Measurements from ENCODE around the gene ERC2.

Gene ERC2

DNA sequence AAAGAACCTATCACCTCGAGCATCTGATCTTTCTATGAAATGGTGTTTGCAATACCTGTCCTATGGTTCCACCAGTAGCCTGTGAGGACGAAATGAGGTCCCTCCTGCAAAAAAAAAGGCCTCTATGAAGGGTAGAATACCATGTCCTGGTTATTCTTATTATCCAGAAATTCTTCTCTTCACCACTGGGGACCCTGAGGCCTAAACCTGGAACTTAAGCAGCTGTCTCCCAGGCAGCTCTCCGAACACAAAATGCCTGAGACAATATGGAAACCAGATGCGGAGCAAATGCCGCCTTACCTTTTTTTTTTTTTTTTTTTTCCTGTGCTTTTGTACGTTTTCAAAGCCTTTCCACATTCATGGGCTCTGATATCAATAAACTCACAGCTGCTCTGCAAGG is 919.1 kb downstream of the ERC2 start:
- no peak overlapping the region for H3K27ac Mint-ChIP-seq
- no peaks in the 10 kb centered on the region for H3K9me3 Mint-ChIP-seq
- peaks cover 14% of the 10 kb centered on the region for H3K27me3 Mint-ChIP-seq
- H3K36me3 Mint-ChIP-seq (ENCODE audit: low read depth) = no peaks in the 10 kb centered on the region
- no peaks in the 10 kb centered on the region for H3K4me1 Mint-ChIP-seq (ENCODE audit: low read depth)
- no peak overlapping the region for H3K4me3 Mint-ChIP-seq
- intact Hi-C loops (cut with micrococcal nuclease) = no loop called here

DNA sequence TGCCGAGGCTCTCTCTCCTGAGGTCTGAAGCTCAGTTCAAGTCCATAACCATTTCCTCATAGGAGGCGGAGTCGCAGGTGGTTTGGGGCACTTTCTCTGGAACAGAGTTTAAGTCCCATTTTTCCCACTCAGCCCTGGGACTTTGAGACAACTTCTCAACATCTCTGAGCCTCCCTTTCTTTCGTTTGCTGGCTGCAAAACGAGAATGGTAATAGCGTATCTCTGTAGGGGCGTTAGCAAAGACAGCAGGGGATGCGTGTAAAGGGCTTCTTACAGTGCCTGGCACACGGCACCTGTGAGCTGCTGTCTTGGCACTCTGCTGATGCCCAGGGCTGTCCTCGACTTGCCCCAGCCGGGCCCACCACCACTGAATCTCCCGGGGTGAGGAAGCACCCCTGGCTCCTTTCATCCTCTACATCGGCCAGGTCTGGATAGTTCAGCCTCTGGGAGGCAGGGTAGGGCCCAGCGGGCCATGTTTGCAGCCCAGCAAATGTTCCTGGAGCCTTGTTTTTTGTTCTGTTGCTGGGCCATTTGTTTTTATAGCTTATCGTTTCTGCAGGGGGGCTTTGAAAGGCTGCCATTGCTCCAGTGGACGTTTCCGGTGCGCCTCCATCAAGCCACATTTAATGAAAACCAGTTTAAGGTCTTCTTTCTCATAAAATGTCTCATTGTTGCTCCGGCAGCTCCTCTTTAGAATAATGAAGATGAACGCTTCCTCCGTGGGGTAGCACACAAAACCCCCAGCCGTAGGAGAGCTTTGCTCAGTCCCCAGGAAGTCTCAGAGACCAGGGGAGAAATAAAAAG is 921.2 kb downstream of the ERC2 start:
- Mint-ChIP-seq H3K27me3 (peaks cover 24% of the 10 kb centered on the region), H3K4me1 (ENCODE audit: low read depth) (no peaks in the 10 kb centered on the region), H3K9me3 (no peaks in the 10 kb centered on the region), H3K27ac (no peak overlapping the region), H3K36me3 (ENCODE audit: low read depth) (no peaks in the 10 kb centered on the region), H3K4me3 (no peak overlapping the region)
- intact Hi-C loops (cut with micrococcal nuclease) = no loop called here

DNA sequence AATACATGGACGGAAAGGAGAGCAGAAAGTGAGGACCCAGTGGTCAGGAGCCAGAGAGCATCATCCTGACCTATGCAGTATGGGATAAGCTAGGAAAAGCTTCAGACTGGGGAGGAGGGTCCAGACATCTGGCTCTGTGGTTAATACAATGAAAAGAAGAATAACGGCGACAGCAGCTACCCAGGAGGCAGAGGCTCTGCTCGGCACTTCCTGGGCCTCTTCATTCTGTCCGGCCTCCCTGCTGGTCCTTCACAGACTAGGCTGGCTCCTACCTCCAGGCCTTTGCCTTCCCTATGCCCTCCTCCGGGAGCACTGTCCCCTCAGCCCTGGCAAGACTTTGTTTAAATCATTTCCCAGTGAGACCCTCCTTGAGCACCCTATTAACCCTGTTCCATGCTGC is 922.3 kb downstream of the ERC2 start:
- Mint-ChIP-seq H3K4me1 (ENCODE audit: low read depth) (no peaks in the 10 kb centered on the region), H3K9me3 (no peaks in the 10 kb centered on the region), H3K36me3 (ENCODE audit: low read depth) (no peaks in the 10 kb centered on the region), H3K27ac (no peak overlapping the region), H3K4me3 (no peak overlapping the region), H3K27me3 (peaks cover 23% of the 10 kb centered on the region)
- intact Hi-C loops (cut with micrococcal nuclease) = no loop called here

DNA sequence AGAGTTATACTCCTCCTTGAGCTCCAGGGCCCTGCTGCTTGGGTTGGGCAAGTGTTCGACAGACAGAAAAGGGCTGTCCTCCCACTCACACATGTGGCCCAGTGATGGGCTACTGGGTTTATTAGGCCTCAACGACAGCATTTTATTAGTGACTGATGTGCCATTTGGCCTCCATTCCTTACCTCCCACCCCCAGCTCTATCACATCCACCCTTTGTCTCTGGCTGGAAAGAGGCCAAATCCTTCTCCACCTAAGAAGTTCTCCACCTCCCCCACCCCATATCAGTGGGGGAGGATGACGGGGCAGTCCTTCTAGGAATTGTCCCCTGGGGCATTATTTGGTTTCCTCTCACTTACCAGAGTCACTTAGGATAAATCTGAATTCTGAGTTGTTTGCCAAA is 924.0 kb downstream of the ERC2 start:
- Mint-ChIP-seq H3K4me1 (ENCODE audit: low read depth) (no peaks in the 10 kb centered on the region), H3K4me3 (no peak overlapping the region), H3K27ac (no peak overlapping the region), H3K9me3 (no peaks in the 10 kb centered on the region), H3K36me3 (ENCODE audit: low read depth) (no peaks in the 10 kb centered on the region), H3K27me3 (peaks cover 31% of the 10 kb centered on the region)
- intact Hi-C loops (cut with micrococcal nuclease) = no loop called here

DNA sequence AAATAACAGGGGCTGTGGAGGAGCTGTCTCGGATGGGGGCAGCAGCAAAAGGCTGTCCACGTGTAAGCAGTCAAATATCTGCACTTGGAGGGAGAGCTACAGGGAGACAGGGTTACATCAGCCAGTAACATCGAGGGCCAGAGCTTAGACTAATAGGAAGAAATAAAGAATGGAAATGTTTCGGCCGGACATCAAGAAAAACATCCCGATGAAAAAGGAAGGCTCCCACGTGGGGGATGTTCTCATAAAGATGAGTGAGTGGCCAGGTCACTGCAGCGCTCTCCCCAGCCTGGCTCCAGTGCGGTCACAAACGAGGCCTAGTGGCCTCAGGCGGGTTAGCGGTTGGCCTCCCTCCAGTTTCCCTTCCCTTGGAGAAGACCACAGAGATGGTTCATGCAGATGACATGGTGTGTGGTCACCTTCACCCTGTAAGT is 925.1 kb downstream of the ERC2 start:
- Mint-ChIP-seq H3K27me3 (peaks cover 32% of the 10 kb centered on the region), H3K4me3 (no peak overlapping the region), H3K27ac (no peak overlapping the region), H3K36me3 (ENCODE audit: low read depth) (no peaks in the 10 kb centered on the region), H3K9me3 (no peaks in the 10 kb centered on the region), H3K4me1 (ENCODE audit: low read depth) (no peaks in the 10 kb centered on the region)
- intact Hi-C loops (cut with micrococcal nuclease) = no loop called here

DNA sequence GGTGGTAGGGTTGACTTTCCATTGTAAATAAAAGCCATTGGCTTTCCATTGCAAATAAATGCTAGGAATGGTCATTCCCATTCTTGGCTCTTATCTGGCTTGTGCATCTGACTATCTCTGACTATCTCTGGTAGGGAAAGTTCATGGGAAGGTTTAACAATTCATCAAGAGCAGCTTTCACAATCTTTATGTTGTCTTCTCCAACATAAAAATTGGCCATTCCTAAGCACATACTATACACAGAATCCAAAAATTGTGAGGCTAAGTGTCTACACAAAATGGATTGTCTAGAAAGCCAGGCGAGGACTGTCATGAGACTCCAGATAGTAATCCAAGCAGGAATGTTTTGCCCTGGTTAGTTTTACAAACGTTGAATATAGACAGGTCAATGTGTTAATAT is 926.8 kb downstream of the ERC2 start:
- Mint-ChIP-seq H3K36me3 (ENCODE audit: low read depth) (no peaks in the 10 kb centered on the region), H3K27ac (no peak overlapping the region), H3K4me1 (ENCODE audit: low read depth) (no peaks in the 10 kb centered on the region), H3K4me3 (no peak overlapping the region), H3K27me3 (peaks cover 36% of the 10 kb centered on the region), H3K9me3 (no peaks in the 10 kb centered on the region)
- intact Hi-C loops (cut with micrococcal nuclease) = no loop called here

DNA sequence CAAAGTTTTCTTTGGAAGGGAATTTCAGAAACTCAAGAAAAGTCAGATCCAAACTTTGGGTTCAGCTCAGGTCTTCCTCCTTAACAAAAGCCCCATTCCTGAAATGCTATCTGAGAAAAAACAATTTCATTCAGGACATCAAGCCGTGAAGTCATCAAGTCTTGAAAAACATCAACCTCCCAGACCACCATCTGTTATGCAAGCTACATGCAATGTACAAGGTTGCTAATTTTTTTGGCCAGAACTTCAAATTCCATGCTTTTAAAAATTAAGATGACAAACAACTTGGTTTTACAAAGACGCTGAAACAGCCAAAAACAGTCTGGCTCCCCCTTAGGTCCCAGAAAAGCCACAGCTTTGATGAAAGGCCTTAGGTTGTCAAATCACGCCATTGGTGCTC is 927.3 kb downstream of the ERC2 start:
- Mint-ChIP-seq H3K36me3 (ENCODE audit: low read depth) (no peaks in the 10 kb centered on the region), H3K9me3 (no peaks in the 10 kb centered on the region), H3K27me3 (peaks cover 37% of the 10 kb centered on the region), H3K4me1 (ENCODE audit: low read depth) (no peaks in the 10 kb centered on the region), H3K27ac (no peak overlapping the region), H3K4me3 (no peak overlapping the region)
- intact Hi-C loops (cut with micrococcal nuclease) = no loop called here

DNA sequence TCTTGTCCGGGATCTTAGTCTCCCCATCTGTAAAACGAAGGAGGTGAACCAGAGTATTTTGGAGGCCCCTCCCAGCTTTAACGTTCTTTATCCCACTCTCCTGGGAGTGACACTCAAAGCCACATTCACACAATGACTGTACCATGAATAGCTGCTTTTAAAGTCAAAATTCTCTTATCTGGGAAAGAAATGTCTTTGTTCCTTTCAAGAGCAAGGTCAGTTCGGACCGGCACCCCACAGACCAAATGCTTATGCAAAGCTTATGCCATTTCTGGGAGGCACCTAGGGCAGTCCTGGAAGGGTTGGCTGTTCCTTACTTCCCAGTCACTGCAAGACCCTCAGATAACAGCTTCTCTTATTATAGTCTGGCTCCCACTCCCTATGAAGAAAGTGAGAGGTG is 927.7 kb downstream of the ERC2 start:
- intact Hi-C loops (cut with micrococcal nuclease) = no loop called here
- H3K36me3 Mint-ChIP-seq (ENCODE audit: low read depth) = no peaks in the 10 kb centered on the region

DNA sequence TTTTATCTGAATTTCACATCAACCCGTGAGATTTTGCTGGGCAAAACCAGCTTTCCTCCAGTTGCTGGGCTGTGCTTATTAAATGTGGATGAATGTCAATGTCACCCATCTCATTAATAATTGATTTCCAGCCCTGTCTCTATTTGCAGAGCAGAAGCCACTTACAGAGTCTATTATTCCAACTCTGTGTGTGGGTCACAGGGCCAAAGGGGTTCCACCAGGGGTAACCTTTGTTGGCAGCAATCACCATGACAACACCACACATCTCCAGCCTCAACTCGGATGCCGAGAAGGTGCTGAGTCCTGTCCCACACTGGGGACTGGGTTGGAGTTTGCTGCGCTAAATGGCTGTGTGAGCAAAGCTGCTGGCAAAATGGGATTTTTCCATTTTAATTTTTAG is 930.1 kb downstream of the ERC2 start:
- intact Hi-C loops (cut with micrococcal nuclease) = no loop called here
- H3K4me1 Mint-ChIP-seq (ENCODE audit: low read depth) = no peaks in the 10 kb centered on the region
- H3K4me3 Mint-ChIP-seq = no peak overlapping the region
- no peaks in the 10 kb centered on the region for H3K9me3 Mint-ChIP-seq
- peaks cover 28% of the 10 kb centered on the region for H3K27me3 Mint-ChIP-seq
- H3K36me3 Mint-ChIP-seq (ENCODE audit: low read depth) = no peaks in the 10 kb centered on the region
- H3K27ac Mint-ChIP-seq = no peak overlapping the region

More for the DNA sequence above, 927.7 kb downstream of the ERC2 start:
- Mint-ChIP-seq H3K4me1 (ENCODE audit: low read depth) (no peaks in the 10 kb centered on the region), H3K27ac (no peak overlapping the region), H3K27me3 (peaks cover 36% of the 10 kb centered on the region), H3K4me3 (no peak overlapping the region), H3K9me3 (no peaks in the 10 kb centered on the region)

DNA sequence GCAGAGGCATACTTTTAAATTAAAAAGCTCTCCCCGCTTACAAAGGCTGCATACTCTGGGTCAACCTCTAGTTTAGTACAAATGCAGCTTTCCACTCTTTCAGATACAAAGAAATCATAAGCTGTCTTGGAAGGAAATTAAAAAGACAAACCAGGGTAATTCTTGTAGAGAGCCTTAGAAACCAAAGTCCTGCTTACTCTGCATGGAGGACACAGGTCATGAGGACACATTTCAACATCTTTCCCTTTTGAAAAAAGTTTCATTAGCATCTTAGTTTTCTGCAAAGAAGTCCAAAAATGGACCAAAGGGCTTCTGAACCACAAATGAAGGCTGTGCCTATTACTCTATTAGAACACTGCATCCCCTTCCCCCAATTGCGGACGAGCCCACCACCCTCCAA is 930.7 kb downstream of the ERC2 start:
- Mint-ChIP-seq H3K4me3 (no peak overlapping the region), H3K4me1 (ENCODE audit: low read depth) (no peaks in the 10 kb centered on the region), H3K27ac (no peak overlapping the region), H3K9me3 (no peaks in the 10 kb centered on the region), H3K36me3 (ENCODE audit: low read depth) (no peaks in the 10 kb centered on the region), H3K27me3 (peaks cover 23% of the 10 kb centered on the region)
- intact Hi-C loops (cut with micrococcal nuclease) = no loop called here

DNA sequence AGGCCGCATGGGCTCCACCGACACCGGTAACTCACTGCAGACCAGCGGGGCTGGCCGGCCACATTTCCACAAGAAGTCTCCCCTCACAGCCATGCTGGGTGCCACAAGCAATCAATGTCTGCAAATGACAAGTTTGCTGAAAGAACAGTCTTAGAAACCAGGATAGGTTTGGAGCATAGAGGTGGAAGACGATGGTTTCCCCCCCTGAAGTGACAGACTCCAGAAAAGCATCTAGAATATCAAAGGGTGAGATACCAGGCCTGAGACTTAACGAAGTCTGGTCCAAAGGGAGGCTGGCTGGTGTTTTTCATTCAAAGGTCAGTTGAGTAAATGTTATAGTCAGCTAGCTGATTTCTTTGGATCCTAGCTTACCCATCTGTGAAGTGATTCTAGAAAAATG is 931.1 kb downstream of the ERC2 start:
- Mint-ChIP-seq H3K9me3 (no peaks in the 10 kb centered on the region), H3K27ac (no peak overlapping the region), H3K27me3 (peaks cover 19% of the 10 kb centered on the region), H3K4me1 (ENCODE audit: low read depth) (no peaks in the 10 kb centered on the region), H3K4me3 (no peak overlapping the region), H3K36me3 (ENCODE audit: low read depth) (no peaks in the 10 kb centered on the region)
- intact Hi-C loops (cut with micrococcal nuclease) = no loop called here

DNA sequence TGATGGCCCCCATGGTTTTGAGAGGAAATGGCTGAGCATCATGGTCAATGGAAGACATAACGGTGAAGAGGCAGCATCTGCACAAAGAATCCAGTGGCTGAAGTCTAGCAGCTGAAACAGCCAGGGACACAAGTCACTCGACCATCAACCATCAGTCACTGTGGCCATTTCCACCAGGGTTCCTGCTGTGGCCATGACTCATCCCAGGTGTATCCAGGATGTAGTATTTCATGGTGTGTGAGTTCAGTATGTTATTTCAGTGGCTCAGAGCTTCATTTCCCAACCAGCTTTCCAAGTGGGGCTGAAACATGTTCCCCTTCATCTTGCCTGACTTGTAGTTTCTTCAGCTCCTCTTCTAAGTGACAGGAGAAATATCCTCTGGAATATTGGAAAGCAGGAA is 933.4 kb downstream of the ERC2 start:
- H3K4me3 Mint-ChIP-seq = no peak overlapping the region
- H3K36me3 Mint-ChIP-seq (ENCODE audit: low read depth) = no peaks in the 10 kb centered on the region
- peaks cover 16% of the 10 kb centered on the region for H3K4me1 Mint-ChIP-seq (ENCODE audit: low read depth)
- H3K27ac Mint-ChIP-seq = no peak overlapping the region
- no peaks in the 10 kb centered on the region for H3K9me3 Mint-ChIP-seq
- intact Hi-C loops (cut with micrococcal nuclease) = no loop called here
- H3K27me3 Mint-ChIP-seq = peaks cover 11% of the 10 kb centered on the region

DNA sequence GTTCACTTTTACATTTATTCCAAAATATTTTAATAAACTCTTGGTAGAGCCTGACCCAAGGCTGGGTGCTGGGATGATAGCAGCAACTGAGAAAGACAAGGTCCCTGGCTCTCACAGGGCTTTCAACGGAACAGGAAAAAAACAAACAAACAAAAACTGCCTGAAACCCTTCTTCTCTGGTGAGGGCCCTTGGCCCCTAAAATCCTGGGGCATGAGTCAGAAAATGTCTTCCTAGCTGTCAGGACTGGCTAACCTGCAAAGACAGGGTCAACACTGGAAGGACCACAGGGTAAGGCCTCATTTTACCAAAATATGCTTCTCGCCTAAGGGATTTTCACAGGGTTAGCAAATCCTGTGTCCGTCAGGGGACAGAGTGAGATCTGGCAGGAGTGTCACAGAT is 935.5 kb downstream of the ERC2 start:
- H3K27me3 Mint-ChIP-seq = peaks cover 6% of the 10 kb centered on the region
- intact Hi-C loops (cut with micrococcal nuclease) = no loop called here
- H3K36me3 Mint-ChIP-seq (ENCODE audit: low read depth) = no peaks in the 10 kb centered on the region
- no peaks in the 10 kb centered on the region for H3K9me3 Mint-ChIP-seq
- no peak overlapping the region for H3K27ac Mint-ChIP-seq
- H3K4me3 Mint-ChIP-seq = no peak overlapping the region
- peaks cover 16% of the 10 kb centered on the region for H3K4me1 Mint-ChIP-seq (ENCODE audit: low read depth)

DNA sequence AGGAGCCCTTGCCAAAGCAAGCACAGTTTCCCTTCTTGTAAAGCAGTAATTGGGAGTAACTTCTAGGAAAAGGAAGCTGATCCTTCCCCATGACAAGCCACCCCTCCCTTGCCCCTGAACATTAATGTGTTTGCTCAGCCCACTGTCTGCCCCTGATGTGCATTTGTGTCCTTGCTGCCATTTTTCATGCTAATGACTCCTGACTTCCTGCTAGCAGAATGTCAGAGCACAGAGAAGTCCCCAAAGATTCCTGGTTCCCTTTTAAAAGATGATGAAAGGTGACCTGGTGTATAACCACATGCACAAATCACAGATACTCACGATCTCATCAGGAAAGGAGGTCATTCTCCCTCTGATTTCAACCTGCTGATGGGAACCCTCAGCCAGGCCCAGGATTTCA is 936.9 kb downstream of the ERC2 start:
- Mint-ChIP-seq H3K36me3 (ENCODE audit: low read depth) (no peaks in the 10 kb centered on the region), H3K27ac (no peak overlapping the region), H3K9me3 (no peaks in the 10 kb centered on the region), H3K4me3 (no peak overlapping the region), H3K4me1 (ENCODE audit: low read depth) (peaks cover 16% of the 10 kb centered on the region), H3K27me3 (peaks cover 4% of the 10 kb centered on the region)
- intact Hi-C loops (cut with micrococcal nuclease) = no loop called here

DNA sequence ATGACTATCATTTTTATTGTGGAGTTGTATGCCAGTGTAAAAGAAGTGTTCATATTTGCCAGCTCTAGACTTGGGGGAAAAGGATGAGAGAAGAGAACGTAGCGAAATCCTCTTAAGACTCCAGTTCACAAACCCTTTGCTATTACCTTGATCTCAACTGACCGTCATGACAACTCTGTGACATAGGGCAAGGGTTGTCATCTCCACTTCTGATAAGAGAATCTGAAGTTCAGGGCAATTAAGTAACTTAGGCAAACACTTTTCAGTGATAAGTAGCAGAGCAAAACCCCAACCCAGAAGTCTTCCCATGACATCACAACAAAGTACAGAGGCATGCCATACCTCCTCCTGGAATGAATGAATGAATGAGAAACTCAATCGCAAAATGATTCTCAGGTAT is 940.9 kb downstream of the ERC2 start:
- Mint-ChIP-seq H3K9me3 (no peaks in the 10 kb centered on the region), H3K27me3 (peaks cover 12% of the 10 kb centered on the region), H3K36me3 (ENCODE audit: low read depth) (no peaks in the 10 kb centered on the region), H3K4me3 (no peak overlapping the region), H3K27ac (no peak overlapping the region), H3K4me1 (ENCODE audit: low read depth) (peaks cover 22% of the 10 kb centered on the region)
- intact Hi-C loops (cut with micrococcal nuclease) = no loop called here
